Stomach (tissue), 9 donors: ENCODE results near the gene RPAP3. TPM values are rescaled to one million over a fixed set of nuclear protein-coding genes. Genes with fewer than 3 reads are reported as not detected.

Source experiments
- DNase-seq, 2 donors: peaks; one replicate each; pipeline versions ENCODE4 v3.0.0 to v3.0.0-alpha.2; 2013 to 2019
- H3K27ac ChIP-seq, 5 donors: fragments of 200-600 bp in 4 of 5; sonication (generic) in 4 of 5; one replicate each; pipeline ENCODE4 v1.5.1; 2013 to 2019; ENCODE audit warnings: mild to moderate bottlenecking in 1 of 5, moderate library complexity in 1 of 5
- H3K27me3 ChIP-seq, 3 donors: fragments of 200-600 bp; sonication (generic); one replicate each; pipeline ENCODE4 v1.5.1; 2017 to 2019; ENCODE audit warnings: mixed run types in 1 of 3
- H3K36me3 ChIP-seq, 4 donors: fragments of 200-600 bp; sonication (generic); 1 replicate in 3 of 4; 2 replicates in 1 of 4; pipeline ENCODE4 v1.5.1; 2016 to 2019
- H3K4me1 ChIP-seq, 4 donors: fragments of 200-600 bp; sonication (generic); one replicate each; pipeline ENCODE4 v1.5.1; 2016 to 2019
- H3K4me3 ChIP-seq, 4 donors: fragments of 200-600 bp; sonication (generic) in 3 of 4; one replicate each; pipeline ENCODE4 v1.5.1; 2016 to 2019; ENCODE audit warnings: mild to moderate bottlenecking in 1 of 4
- H3K9me3 ChIP-seq, 4 donors: fragments of 200-600 bp; sonication (generic); one replicate each; pipeline ENCODE4 v1.5.1; 2016 to 2019
- CTCF ChIP-seq, 7 experiments: fragments of 450-650 bp in 4 of 7; fragments of 200-600 bp in 3 of 7; sonication (generic) in 3 of 7; IDR thresholded peaks; one replicate each; pipeline ENCODE4 v1.5.1; 2016 to 2019; ENCODE audit warnings: antibody characterized with exemption in 7 of 7, control low read depth in 2 of 7, mild to moderate bottlenecking in 1 of 7
- EP300 ChIP-seq: sonication (generic); formaldehyde crosslinking; IDR thresholded peaks from one replicate; pipeline ENCODE4 v1.6.1; 2017; ENCODE audit warnings: antibody characterized with exemption
- POLR2A ChIP-seq, 4 donors: fragments of 450-650 bp; IDR thresholded peaks; one replicate each; pipeline ENCODE4 v1.6.1; 2016; ENCODE audit warnings: antibody characterized with exemption in 4 of 4, control low read depth in 2 of 4, mild to moderate bottlenecking in 1 of 4, moderate library complexity in 1 of 4
- POLR2AphosphoS5 ChIP-seq, 3 donors: sonication (generic); formaldehyde crosslinking; IDR thresholded peaks; one replicate each; pipeline ENCODE4 v1.6.1; 2016; ENCODE audit warnings: antibody characterized with exemption in 3 of 3
- WGBS, 5 donors: extraction: QIAGEN DNeasy Blood & Tissue Kit in 3 of 5; methylation state at CpG; one replicate each; pipeline versions ENCODE4 v1.1.5 to v1.1.7; 2013 to 2018; 5-methylcytosine and 5-hydroxymethylcytosine counted together
- intact Hi-C: fragments of 100-400 bp; cut with DNase I; formaldehyde crosslinking; loops from one replicate; pipeline ENCODE4 v1.15.1; 2023; ENCODE audit warnings: low total_unique reads
- polyA plus RNA-seq, 3 donors: library from polyadenylated mRNA; stranded (reverse); fragments of 200-250 nt; gene quantifications; one replicate each; pipeline ENCODE4 v1.2.3, GENCODE V29; 2013
- total RNA-seq, 5 donors: library from RNA; depleted of rRNA; stranded (reverse); fragments of >200 nt; gene quantifications; one replicate each; pipeline versions ENCODE4 v1.1.0 to v1.2.3, GENCODE V29; 2014 to 2016
- donor health status: healthy with polysubstance abuse.
- donor health status: Bipolar disorder and iron deficiency.
- donor health status: healthy.

RPAP3 gene
- total and polyA plus RNA-seq, 8 donors = 3.5 to 47.4 (median 11.5) TPM

GRCh38 chr12:47735649-47736048, 29.8 kb upstream of the RPAP3 start:
- 83 to 93% (median 87%) methylated on average over 11 of the region's 11 CpGs for WGBS, 5 donors
- no peaks in the 10 kb centered on the region for H3K27me3 ChIP-seq
- intact Hi-C loops = no loop called here
- no peaks in the 10 kb centered on the region for H3K9me3 ChIP-seq
- TF ChIP-seq CTCF (IDR thresholded peaks at IDR 0.05) (no peak), POLR2AphosphoS5 (IDR thresholded peaks at IDR 0.05) (no peak), EP300 (no peak), POLR2A (IDR thresholded peaks at IDR 0.05) (no peak)
- no peak overlapping the region for H3K4me3 ChIP-seq
- H3K4me1 ChIP-seq = peaks cover 41 to 49% (median 46%) of the 10 kb centered on the region in 4 donors
- DNase-seq = no peak
- peak overlapping the region in 4 of 5 donors; percentile 63 to 84 (median 80) for H3K27ac ChIP-seq
- H3K36me3 ChIP-seq = no peaks in the 10 kb centered on the region

GRCh38 chr12:47734725-47735480, 29.1 kb upstream of the RPAP3 start:
- H3K27me3 ChIP-seq = no peaks in the 10 kb centered on the region
- H3K4me3 ChIP-seq = no peak overlapping the region
- peak in 1 of 2 donors; percentile 72 for DNase-seq
- TF ChIP-seq EP300 (no peak), POLR2AphosphoS5 (IDR thresholded peaks at IDR 0.05) (no peak), POLR2A (IDR thresholded peaks at IDR 0.05) (no peak), CTCF (IDR thresholded peaks at IDR 0.05) (no peak)
- H3K4me1 ChIP-seq = peaks cover 46 to 55% (median 51%) of the 10 kb centered on the region in 4 donors
- peak overlapping the region in 4 of 5 donors; percentile 23 to 84 (median 80) for H3K27ac ChIP-seq
- 60 to 78% (median 73%) methylated on average over 10 to 12 of the region's 12 CpGs for WGBS, 5 donors
- intact Hi-C loops = no loop called here
- no peaks in the 10 kb centered on the region for H3K9me3 ChIP-seq
- no peaks in the 10 kb centered on the region for H3K36me3 ChIP-seq

- Histone ChIP-seq H3K4me3 (no peak overlapping the region), H3K9me3 (no peaks in the 10 kb centered on the region), H3K4me1 (peaks cover 40 to 57% (median 52%) of the 10 kb centered on the region in 4 donors), H3K27ac (no peak overlapping the region), H3K27me3 (no peaks in the 10 kb centered on the region), H3K36me3 (no peaks in the 10 kb centered on the region)
- DNase-seq = no peak
- no peak for TF ChIP-seq CTCF (IDR thresholded peaks at IDR 0.05)
- TF ChIP-seq EP300 = no peak
- no peak for TF ChIP-seq POLR2A (IDR thresholded peaks at IDR 0.05)
- no peak for TF ChIP-seq POLR2AphosphoS5 (IDR thresholded peaks at IDR 0.05)
- WGBS, 5 donors = 82 to 91% (median 85%) methylated on average over 2 to 4 of the region's 4 CpGs
- intact Hi-C loops = no loop called here
Observed at GRCh38 chr12:47733142-47733541, 27.3 kb upstream of the RPAP3 start.

GRCh38 chr12:47732504-47732903, 26.7 kb upstream of the RPAP3 start:
- Histone ChIP-seq H3K4me3 (no peak overlapping the region), H3K27ac (no peak overlapping the region), H3K4me1 (peaks cover 33 to 50% (median 45%) of the 10 kb centered on the region in 4 donors), H3K27me3 (no peaks in the 10 kb centered on the region), H3K9me3 (no peaks in the 10 kb centered on the region), H3K36me3 (no peaks in the 10 kb centered on the region)
- intact Hi-C loops = no loop called here
- TF ChIP-seq POLR2AphosphoS5 (IDR thresholded peaks at IDR 0.05) (no peak), CTCF (IDR thresholded peaks at IDR 0.05) (no peak), EP300 (no peak), POLR2A (IDR thresholded peaks at IDR 0.05) (no peak)
- WGBS, 5 donors = 64 to 91% (median 87%) methylated on average over 1 to 2 of the region's 2 CpGs
- DNase-seq = no peak
